GM23338 (cell line): ENCODE results near the gene TENM3. TPM values are rescaled to one million over a fixed set of nuclear protein-coding genes. Genes with fewer than 3 reads are reported as not detected.

Experiments
- ATAC-seq: fragments of 200-7000 bp; cut with Tn5 transposase; 3 replicates; pipeline ENCODE4 v1.9.1; 2020
- DNase-seq: peaks from one replicate; pipeline ENCODE4 v3.0.0-alpha.2; 2015; ENCODE audit warnings: low spot score
- H2AFZ ChIP-seq: fragments of 200-600 bp; sonication (generic); 2 replicates; pipeline ENCODE4 v1.8.0; 2016; ENCODE audit warnings: antibody characterized with exemption, mild to moderate bottlenecking, moderate library complexity
- H3F3A ChIP-seq: fragments of 200-600 bp; sonication (generic); replicated peaks from 2 replicates; pipeline ENCODE4 v1.8.0; 2017; ENCODE audit warnings: antibody characterized with exemption, mixed run types, low read depth
- H3K27ac ChIP-seq: fragments of 200-600 bp; sonication (generic); 2 replicates; pipeline ENCODE4 v1.6.1; 2016; ENCODE audit warnings: low read depth
- H3K27me3 ChIP-seq: fragments of 200-600 bp; sonication (generic); 2 replicates; pipeline ENCODE4 v1.8.0; 2016; ENCODE audit warnings: mild to moderate bottlenecking, mixed run types, moderate library complexity; ENCODE audit not compliant: insufficient read depth
- H3K36me3 ChIP-seq: fragments of 200-600 bp; sonication (generic); 2 replicates; pipeline ENCODE4 v1.8.0; 2016; ENCODE audit warnings: mild to moderate bottlenecking; ENCODE audit not compliant: insufficient read depth
- H3K4me1 ChIP-seq: fragments of 200-600 bp; sonication (generic); 2 replicates; pipeline ENCODE4 v1.8.0; 2016; ENCODE audit warnings: mild to moderate bottlenecking, moderate library complexity; ENCODE audit not compliant: insufficient read depth
- H3K4me2 ChIP-seq: fragments of 200-600 bp; sonication (generic); 2 replicates; pipeline ENCODE4 v1.7.1; 2017; ENCODE audit warnings: mixed run types
- H3K4me3 ChIP-seq: fragments of 200-600 bp; sonication (generic); 2 replicates; pipeline ENCODE4 v1.6.1; 2016; ENCODE audit warnings: mixed run types
- H3K79me2 ChIP-seq: fragments of 200-600 bp; sonication (generic); replicated peaks from 2 replicates; pipeline ENCODE4 v1.8.0; 2017; ENCODE audit warnings: mild to moderate bottlenecking; ENCODE audit not compliant: insufficient read depth
- H3K9me2 ChIP-seq: fragments of 200-600 bp; sonication (generic); 2 replicates; pipeline ENCODE4 v1.8.0; 2017; ENCODE audit not compliant: insufficient read depth
- H4K20me1 ChIP-seq: fragments of 200-600 bp; sonication (generic); replicated peaks from 2 replicates; pipeline ENCODE4 v1.8.0; 2017; ENCODE audit warnings: mild to moderate bottlenecking; ENCODE audit not compliant: insufficient read depth
- H3K27ac Mint-ChIP-seq: 2 replicates; pipeline ENCODE4 v1.8.0; 2020; ENCODE audit warnings: inconsistent platforms, mild to moderate bottlenecking, moderate library complexity, mixed read lengths
- H3K27me3 Mint-ChIP-seq: 3 replicates; pipeline ENCODE4 v1.8.0; 2022; ENCODE audit warnings: low read depth, mild to moderate bottlenecking, moderate library complexity, mixed read lengths, inconsistent platforms; ENCODE audit not compliant: insufficient read depth, poor library complexity
- H3K36me3 Mint-ChIP-seq: 3 replicates; pipeline ENCODE4 v1.8.0; 2021; ENCODE audit warnings: low read depth, mild to moderate bottlenecking, inconsistent platforms, moderate library complexity, mixed read lengths
- H3K4me1 Mint-ChIP-seq: 3 replicates; pipeline ENCODE4 v1.8.0; 2020; ENCODE audit warnings: mild to moderate bottlenecking, inconsistent platforms, mixed read lengths
- H3K4me3 Mint-ChIP-seq: 3 replicates; pipeline ENCODE4 v1.8.0; 2021; ENCODE audit warnings: moderate library complexity, mild to moderate bottlenecking, inconsistent platforms, mixed read lengths
- H3K9me3 Mint-ChIP-seq: 3 replicates; pipeline ENCODE4 v1.8.0; 2020; ENCODE audit warnings: moderate library complexity, mild to moderate bottlenecking, inconsistent platforms, mixed read lengths
- CREB1 ChIP-seq: fragments of 250-450 bp; sonication (Bioruptor Pico); IDR thresholded peaks from 2 replicates; pipeline ENCODE4 v1.5.0; 2020; ENCODE audit warnings: low read depth, mild to moderate bottlenecking, moderate library complexity
- CTCF ChIP-seq, 2 experiments: fragments of 200-600 bp in 1 of 2; sonication (generic) in 1 of 2; conservative IDR thresholded peaks; 2 replicates each; pipeline versions ENCODE4 v1.5.1 to v1.6.1; 2016 to 2017; ENCODE audit warnings: antibody characterized with exemption in 2 of 2, low read depth in 2 of 2, mild to moderate bottlenecking in 2 of 2, moderate library complexity in 1 of 2
- ETS1 ChIP-seq: IDR thresholded peaks from 2 replicates; pipeline ENCODE4 v1.6.1; 2016; ENCODE audit warnings: antibody characterized with exemption
- EZH2 ChIP-seq: fragments of 200-600 bp; sonication (generic); IDR thresholded peaks from one replicate; pipeline ENCODE4 v1.8.0; 2017; ENCODE audit warnings: antibody characterized with exemption, mild to moderate bottlenecking, low read depth; ENCODE audit not compliant: unreplicated experiment
- EZH2phosphoT487 ChIP-seq: fragments of 200-600 bp; sonication (generic); IDR thresholded peaks from one replicate; pipeline ENCODE4 v1.8.1; 2018; ENCODE audit warnings: antibody characterized with exemption; ENCODE audit not compliant: unreplicated experiment
- JUNB ChIP-seq: IDR thresholded peaks from one replicate; pipeline ENCODE4 v1.6.1; 2016; ENCODE audit warnings: antibody characterized with exemption; ENCODE audit not compliant: unreplicated experiment
- NANOG ChIP-seq: IDR thresholded peaks from 2 replicates; pipeline ENCODE4 v1.6.1; 2016; ENCODE audit warnings: antibody characterized with exemption, borderline replicate concordance
- POLR2AphosphoS5 ChIP-seq: IDR thresholded peaks from 2 replicates; pipeline ENCODE4 v1.6.1; 2016; ENCODE audit warnings: antibody characterized with exemption, low read depth
- REST ChIP-seq: IDR thresholded peaks from one replicate; pipeline ENCODE4 v1.6.1; 2018; ENCODE audit warnings: antibody characterized with exemption; ENCODE audit not compliant: unreplicated experiment
- STAT1 ChIP-seq: IDR thresholded peaks from one replicate; pipeline ENCODE4 v1.6.1; 2016; ENCODE audit warnings: antibody characterized with exemption; ENCODE audit not compliant: unreplicated experiment
- ZNF114 ChIP-seq: fragments of 250-450 bp; sonication (Bioruptor Pico); IDR thresholded peaks from 2 replicates; pipeline ENCODE4 v1.5.0; 2020; ENCODE audit warnings: mild to moderate bottlenecking, moderate library complexity
- ZNF331 ChIP-seq: fragments of 250-450 bp; sonication (Bioruptor Pico); IDR thresholded peaks from 2 replicates; pipeline ENCODE4 v1.5.0; 2020; ENCODE audit warnings: low read depth, mild to moderate bottlenecking, moderate library complexity
- ZNF462 ChIP-seq: fragments of 250-450 bp; sonication (Bioruptor Pico); IDR thresholded peaks from 2 replicates; pipeline ENCODE4 v1.5.0; 2020; ENCODE audit warnings: mild to moderate bottlenecking, moderate library complexity
- polyA plus RNA-seq: library from polyadenylated mRNA; unstranded; fragments of >200 nt; fragmentation: Nextera tagmentation; extraction: Ambion mirVana; gene quantifications from 2 replicates; pipeline ENCODE4 v1.2.1, GENCODE V29; 2016
- total RNA-seq: library from RNA; depleted of rRNA; stranded (reverse); fragments of >200 nt; shearing (Covaris generic); gene quantifications from 2 replicates; pipeline ENCODE4 v1.2.3, GENCODE V29; 2014

The TENM3 gene
- total and polyA plus RNA-seq, 2 experiments from 2014 or later = 22.2 to 128 TPM

DNA sequence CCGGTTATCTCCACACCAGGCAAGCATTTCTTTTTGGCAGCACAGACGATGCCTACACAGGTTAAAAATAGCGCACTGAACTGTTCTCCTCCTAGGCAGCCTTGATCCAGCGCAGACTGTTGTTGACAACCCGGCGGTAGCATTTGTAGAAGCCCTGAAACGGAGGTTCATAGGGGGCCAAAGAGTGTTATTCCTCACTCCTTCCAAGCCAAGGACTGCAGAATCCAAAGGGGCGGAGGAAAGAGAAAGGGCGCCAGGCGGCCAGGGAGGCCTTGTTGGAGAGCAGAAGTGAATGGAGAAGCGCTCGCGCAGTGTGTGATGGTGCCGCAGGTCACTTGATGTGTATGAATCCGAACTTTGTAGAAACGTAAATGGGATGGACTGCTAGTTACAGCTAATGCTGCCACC is 82.7 kb downstream of the TENM3 start:
- H3K4me3 ChIP-seq = no peak overlapping the region
- no peaks in the 10 kb centered on the region for H3K79me2 ChIP-seq
- peaks cover 3% of the 10 kb centered on the region for H3K27me3 Mint-ChIP-seq

More for the DNA sequence above, 82.7 kb downstream of the TENM3 start:
- DNase-seq (no peak), ATAC-seq (no peak)
- Histone ChIP-seq H3K36me3 (peaks cover 6% of the 10 kb centered on the region; the same call in 1 of the 2 replicates), H3K9me2 (peaks cover 8% of the 10 kb centered on the region; the same call in 1 of the 2 replicates), H3K4me1 (peaks cover 6% of the 10 kb centered on the region; the same call in 1 of the 2 replicates), H3F3A (no peaks in the 10 kb centered on the region), H3K27ac (no peak overlapping the region), H3K4me2 (no peak overlapping the region), H2AFZ (no peak overlapping the region), H4K20me1 (no peaks in the 10 kb centered on the region), H3K27me3 (no peaks in the 10 kb centered on the region)
- no peak overlapping the region; the same call in 1 of the 2 replicates for H3K27ac Mint-ChIP-seq
- H3K36me3 Mint-ChIP-seq = no peaks in the 10 kb centered on the region; the same call in 1 of the 3 replicates
- peaks cover 26% of the 10 kb centered on the region for H3K4me1 Mint-ChIP-seq
- no peaks in the 10 kb centered on the region for H3K9me3 Mint-ChIP-seq
- no peak for TF ChIP-seq ZNF462
- TF ChIP-seq NANOG = no peak
- TF ChIP-seq POLR2AphosphoS5 = no peak
- TF ChIP-seq REST = no peak
- no peak for TF ChIP-seq ZNF331
- no peak for TF ChIP-seq CREB1 (CRISPR knock-in tag)
- no peak for TF ChIP-seq EZH2phosphoT487
- no peak for TF ChIP-seq ETS1
- TF ChIP-seq CTCF (conservative IDR thresholded peaks at IDR 0.05; ENCODE audit: low read depth in 2 of 2) = no peak
- TF ChIP-seq JUNB = no peak
- no peak for TF ChIP-seq STAT1
- TF ChIP-seq ZNF114 (CRISPR knock-in tag) = no peak
- TF ChIP-seq EZH2 = no peak
- H3K4me3 Mint-ChIP-seq = no peak overlapping the region
